Adrenal gland (tissue), 12 donors: ENCODE data around the gene KRT79. TPM values are rescaled to one million over a fixed set of nuclear protein-coding genes. Genes with fewer than 3 reads are reported as not detected.

Source experiments
- DNase-seq, 7 donors: peaks; one replicate each; pipeline ENCODE4 v3.0.0-alpha.2; 2019 to 2020
- H3K27ac ChIP-seq, 5 donors: fragments of 200-600 bp; sonication (generic) in 4 of 5; 1 replicate in 3 of 5; 2 replicates in 2 of 5; pipeline versions ENCODE4 v1.5.1 to v1.8.0; 2016 to 2020; ENCODE audit warnings: mild to moderate bottlenecking in 1 of 5
- H3K27me3 ChIP-seq: fragments of 200-600 bp; 2 replicates; pipeline ENCODE4 v1.8.0; 2021
- H3K36me3 ChIP-seq, 2 donors: fragments of 200-600 bp; replicated peaks in 1 of 2; 1 replicate in 1 of 2; 2 replicates in 1 of 2; pipeline versions ENCODE4 v1.5.1 to v1.8.0; 2018 to 2022
- H3K4me1 ChIP-seq, 2 donors: fragments of 200-600 bp; replicated peaks in 1 of 2; 1 replicate in 1 of 2; 2 replicates in 1 of 2; pipeline versions ENCODE4 v1.5.1 to v1.8.0; 2018 to 2021
- H3K4me3 ChIP-seq, 4 donors: fragments of 200-600 bp; sonication (generic) in 3 of 4; one replicate each; pipeline ENCODE4 v1.5.1; 2016 to 2018
- H3K9me3 ChIP-seq, 3 donors: fragments of 200-600 bp; sonication (generic) in 1 of 3; replicated peaks in 1 of 3; 1 replicate in 2 of 3; 2 replicates in 1 of 3; pipeline versions ENCODE4 v1.5.1 to v1.8.0; 2016 to 2021
- POLR2A ChIP-seq, 2 donors: fragments of 450-650 bp; IDR thresholded peaks; one replicate each; pipeline ENCODE4 v1.6.1; 2017; ENCODE audit warnings: antibody characterized with exemption in 2 of 2, mild to moderate bottlenecking in 2 of 2, moderate library complexity in 1 of 2
- WGBS, 4 donors: extraction: QIAGEN DNeasy Blood & Tissue Kit in 2 of 4; methylation state at CpG; one replicate each; pipeline versions ENCODE4 v1.1.5 to v1.1.7; 2013 to 2017; 5-methylcytosine and 5-hydroxymethylcytosine counted together
- intact Hi-C, 2 donors: fragments of 100-400 bp; cut with DNase I; formaldehyde crosslinking; loops; one replicate each; pipeline versions ENCODE4 v1.14.1 to v1.15.0; 2022 to 2023
- polyA plus RNA-seq, 3 donors: library from polyadenylated mRNA; stranded (reverse); fragments of 200-250 nt in 2 of 3; fragments of 350-450 nt in 1 of 3; fragmentation: Illumina TruSeq in 1 of 3; extraction: RNeasy Lipid Tissue Mini Kit (QIAGEN cat#74804) in 1 of 3; gene quantifications; one replicate each; pipeline ENCODE4 v1.2.3, GENCODE V29; 2013 to 2014
- total RNA-seq, 9 donors: library from RNA; depleted of rRNA in 4 of 9; stranded (reverse); fragments of >200 nt in 4 of 9; fragments of 120-200 nt in 1 of 9; fragmentation: NEBNext Ultra II Directional in 1 of 9; extraction: Animal tissue kit (Norgen Biotek cat#: 25700) in 1 of 9; gene quantifications; one replicate each; pipeline versions ENCODE4 v1.1.0 to v1.2.4, GENCODE V29; 2013 to 2023
- TF ChIP-seq, protein P1 (sequence below), 6 experiments: fragments of 450-650 bp in 4 of 6; fragments of 200-600 bp in 2 of 6; sonication (generic) in 1 of 6; IDR thresholded peaks; 1 replicate in 5 of 6; 2 replicates in 1 of 6; pipeline versions ENCODE4 v1.5.1 to v1.8.0; 2016 to 2021; ENCODE audit warnings: antibody characterized with exemption in 6 of 6, mild to moderate bottlenecking in 2 of 6, moderate library complexity in 1 of 6
- donor health status: healthy with polysubstance abuse.
- donor health status: Bipolar disorder and iron deficiency.
- donor health status: DM: yes; HTN: yes; CAD: no.
- donor health status: DM: no; HTN: no; CAD: no.
- donor health status: DM: no; HTN: no; CAD: no.
- donor health status: DM: yes; HTN: yes; CAD: no.

Gene KRT79
- total and polyA plus RNA-seq, 12 donors: 0.24 TPM; not detected in 11

GRCh38 chr12:52848661-52849255 lies 14.6 kb upstream of the KRT79 start, which contains the start of gene KRT78:
Gene KRT78, minus strand, starts transcription at chr12:52848994. Its CDS starts 64 bp downstream, at chr12:52848930.
- no peaks in the 10 kb centered on the region for H3K4me1 ChIP-seq
- WGBS, 4 donors: 80 to 88% (median 85%) methylated on average over 10 to 16 of the region's 16 CpGs
- H3K27ac ChIP-seq: no peak within 1 kb of the TSS
- H3K9me3 ChIP-seq: no peaks in the 10 kb centered on the region
- no peaks in the 10 kb centered on the region for H3K27me3 ChIP-seq
- TF ChIP-seq POLR2A (IDR thresholded peaks at IDR 0.05): no peak
- TF ChIP-seq, protein P1, sequence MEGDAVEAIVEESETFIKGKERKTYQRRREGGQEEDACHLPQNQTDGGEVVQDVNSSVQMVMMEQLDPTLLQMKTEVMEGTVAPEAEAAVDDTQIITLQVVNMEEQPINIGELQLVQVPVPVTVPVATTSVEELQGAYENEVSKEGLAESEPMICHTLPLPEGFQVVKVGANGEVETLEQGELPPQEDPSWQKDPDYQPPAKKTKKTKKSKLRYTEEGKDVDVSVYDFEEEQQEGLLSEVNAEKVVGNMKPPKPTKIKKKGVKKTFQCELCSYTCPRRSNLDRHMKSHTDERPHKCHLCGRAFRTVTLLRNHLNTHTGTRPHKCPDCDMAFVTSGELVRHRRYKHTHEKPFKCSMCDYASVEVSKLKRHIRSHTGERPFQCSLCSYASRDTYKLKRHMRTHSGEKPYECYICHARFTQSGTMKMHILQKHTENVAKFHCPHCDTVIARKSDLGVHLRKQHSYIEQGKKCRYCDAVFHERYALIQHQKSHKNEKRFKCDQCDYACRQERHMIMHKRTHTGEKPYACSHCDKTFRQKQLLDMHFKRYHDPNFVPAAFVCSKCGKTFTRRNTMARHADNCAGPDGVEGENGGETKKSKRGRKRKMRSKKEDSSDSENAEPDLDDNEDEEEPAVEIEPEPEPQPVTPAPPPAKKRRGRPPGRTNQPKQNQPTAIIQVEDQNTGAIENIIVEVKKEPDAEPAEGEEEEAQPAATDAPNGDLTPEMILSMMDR (IDR thresholded peaks at IDR 0.05): no peak
- intact Hi-C loops: no loop called here
- no peak for DNase-seq
- H3K36me3 ChIP-seq: no peaks in the 10 kb centered on the region
- H3K4me3 ChIP-seq: no peak within 1 kb of the TSS

GRCh38 chr12:52847335-52848102 lies 13.4 kb upstream of the KRT79 start:
- Histone ChIP-seq H3K36me3 (no peaks in the 10 kb centered on the region), H3K4me1 (no peaks in the 10 kb centered on the region), H3K27ac (no peak overlapping the region), H3K9me3 (no peaks in the 10 kb centered on the region), H3K4me3 (no peak overlapping the region), H3K27me3 (no peaks in the 10 kb centered on the region)
- no peak for TF ChIP-seq POLR2A (IDR thresholded peaks at IDR 0.05)
- intact Hi-C loops: no loop called here
- 74 to 86% (median 84%) methylated on average over 6 to 12 of the region's 12 CpGs for WGBS, 4 donors
- no peak for DNase-seq

- WGBS, 4 donors: 73 to 82% (median 74%) methylated on average over 6 to 8 of the region's 8 CpGs
- DNase-seq: no peak
Measured at GRCh38 chr12:52846356-52846970, 12.4 kb upstream of the KRT79 start.

DNA sequence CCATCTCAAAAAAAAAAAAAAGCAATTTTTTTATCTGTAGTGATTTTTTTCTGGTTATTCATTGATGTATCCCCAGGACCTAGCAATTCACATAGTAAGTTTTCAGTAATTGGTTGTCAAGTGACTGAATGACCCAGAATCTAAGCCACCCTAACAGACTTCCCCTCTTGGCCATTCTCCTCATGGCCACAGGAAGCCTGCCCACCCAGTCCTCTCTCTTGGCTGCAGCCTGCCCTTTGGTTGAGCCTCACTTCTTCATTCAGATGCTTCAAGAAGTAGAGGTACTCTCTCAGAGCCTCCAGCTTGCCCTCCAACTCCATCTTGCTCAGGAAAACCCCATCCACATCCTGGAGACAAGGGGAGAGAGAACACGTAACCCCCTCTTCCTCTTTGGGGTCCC lies 11.8 kb upstream of the KRT79 start:
- H3K36me3 ChIP-seq: no peaks in the 10 kb centered on the region
- no peaks in the 10 kb centered on the region for H3K27me3 ChIP-seq
- no peaks in the 10 kb centered on the region for H3K4me1 ChIP-seq
- no peaks in the 10 kb centered on the region for H3K9me3 ChIP-seq
- no peak overlapping the region for H3K27ac ChIP-seq
- DNase-seq: no peak
- TF ChIP-seq POLR2A (IDR thresholded peaks at IDR 0.05): no peak
- TF ChIP-seq, protein P1 (IDR thresholded peaks at IDR 0.05): no peak
- intact Hi-C loops: no loop called here
- 61 to 95% (median 67%) methylated on average over 1 of the region's 1 CpG for WGBS, 4 donors
- no peak overlapping the region for H3K4me3 ChIP-seq

More at GRCh38 chr12:52846356-52846970, 12.4 kb upstream of the KRT79 start:
- intact Hi-C loops: no loop called here
- H3K27ac ChIP-seq: no peak overlapping the region
- no peak overlapping the region for H3K4me3 ChIP-seq
- no peaks in the 10 kb centered on the region for H3K27me3 ChIP-seq
- no peaks in the 10 kb centered on the region for H3K9me3 ChIP-seq
- H3K4me1 ChIP-seq: no peaks in the 10 kb centered on the region
- H3K36me3 ChIP-seq: no peaks in the 10 kb centered on the region
- no peak for TF ChIP-seq POLR2A (IDR thresholded peaks at IDR 0.05)
- TF ChIP-seq, protein P1 (IDR thresholded peaks at IDR 0.05): no peak
